ENCODE results near the gene ZNF555. TPM values are rescaled to one million over a fixed set of nuclear protein-coding genes. Genes with fewer than 3 reads are reported as not detected.

The ZNF555 gene
- total and polyA plus RNA-seq, 2 of the 13 experiments (the other 11 are each of a cell fraction or from before 2014, with no cell fraction given) = 5.0 to 8.0 TPM

DNA sequence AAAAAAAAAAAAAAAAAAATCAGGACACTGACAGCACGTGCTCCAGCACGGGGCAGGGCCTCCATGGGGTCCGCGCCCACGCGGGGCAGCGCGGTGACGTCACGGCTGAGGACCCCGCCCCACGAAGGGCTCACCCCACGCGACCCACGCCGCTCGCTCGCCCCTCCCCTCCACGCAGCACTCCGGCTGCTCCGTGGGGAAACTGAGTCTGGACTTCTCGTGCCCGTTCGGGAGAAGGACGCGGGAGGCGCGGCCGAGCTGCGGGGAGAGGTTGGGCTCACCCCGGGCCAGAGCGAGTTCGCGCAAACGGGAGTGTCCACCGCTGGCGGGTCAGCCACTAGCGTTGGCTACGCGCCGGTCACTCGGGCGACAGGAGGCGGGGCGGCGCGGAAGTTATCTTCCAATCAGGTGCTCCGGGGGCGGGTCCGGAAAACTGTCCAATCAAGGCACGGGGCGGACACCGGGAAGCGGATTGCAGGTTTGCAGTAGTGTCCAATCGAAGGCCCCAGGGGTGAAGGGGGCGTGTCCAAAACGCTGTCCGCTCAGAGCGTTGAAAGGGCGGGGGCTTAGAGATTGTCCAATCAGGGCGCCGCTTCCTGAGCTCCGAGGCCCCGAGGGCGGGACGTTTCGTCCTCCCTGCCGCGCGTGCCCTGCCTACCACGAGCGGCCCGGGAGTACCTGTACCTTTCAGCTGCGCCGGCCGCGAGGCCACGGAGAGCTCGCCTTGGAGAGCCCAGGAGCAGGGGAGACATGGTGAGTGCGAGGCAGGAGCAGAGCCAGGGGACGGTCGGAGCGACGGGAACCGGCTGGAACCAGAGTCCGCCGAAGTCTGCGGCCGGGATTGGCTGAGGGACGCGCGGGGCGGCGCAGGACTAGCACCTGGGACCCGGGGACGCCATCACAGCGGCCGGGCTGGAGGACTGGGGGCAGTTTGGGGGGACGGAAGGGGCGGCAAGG, 59.3 kb downstream of the ZNF555 start, which contains the start of gene ZNF57 (continued):
- TF ChIP-seq ZSCAN29 (CRISPR knock-in tag; conservative IDR thresholded peaks at IDR 0.05) (no peak), FOXO1 (CRISPR knock-in tag; IDR thresholded peaks at IDR 0.05) (peak; percentile 31; the same call in 1 of the 2 replicates), ZNF343 (CRISPR knock-in tag; IDR thresholded peaks at IDR 0.05) (no peak), TCF12 (IDR thresholded peaks at IDR 0.05) (no peak), TCF12 (CRISPR knock-in tag; IDR thresholded peaks at IDR 0.05) (no peak), HMG20A (CRISPR knock-in tag; IDR thresholded peaks at IDR 0.05; ENCODE audit: borderline replicate concordance) (no peak), ZNF777 (CRISPR knock-in tag; IDR thresholded peaks at IDR 0.05) (0 out of 2 replicates have a peak, but pooled peaks have one; percentile 22), PCBP2 (optimal IDR thresholded peaks at IDR 0.05; ENCODE audit: low read depth, low read length, poor library complexity, severe bottlenecking) (no peak), HMGA1 (CRISPR knock-in tag; conservative IDR thresholded peaks at IDR 0.05) (no peak), CENPX (CRISPR knock-in tag; IDR thresholded peaks at IDR 0.05) (no peak), ZNF598 (CRISPR knock-in tag; IDR thresholded peaks at IDR 0.05; ENCODE audit: borderline replicate concordance) (peak; percentile 72; the same call in 1 of the 2 replicates), NPAS2 (CRISPR knock-in tag; IDR thresholded peaks at IDR 0.05; ENCODE audit: borderline replicate concordance) (no peak), ZNF7 (CRISPR knock-in tag; IDR thresholded peaks at IDR 0.05) (no peak), ZSCAN25 (CRISPR knock-in tag; IDR thresholded peaks at IDR 0.05) (0 out of 2 replicates have a peak, but pooled peaks have one; percentile 42), PHF21A (CRISPR knock-in tag; IDR thresholded peaks at IDR 0.05) (peak; percentile 47; the same call in 1 of the 2 replicates), ZFYVE20 (CRISPR knock-in tag; IDR thresholded peaks at IDR 0.05; ENCODE audit: borderline replicate concordance, low read depth) (no peak), NRL (CRISPR knock-in tag; IDR thresholded peaks at IDR 0.05; ENCODE audit: borderline replicate concordance) (peak; percentile 68), RAD51 (IDR thresholded peaks at IDR 0.05; ENCODE audit: borderline replicate concordance) (no peak), ZNF281 (CRISPR knock-in tag; IDR thresholded peaks at IDR 0.05; ENCODE audit: borderline replicate concordance) (no peak), SP2 (CRISPR knock-in tag; IDR thresholded peaks at IDR 0.05) (peak; percentile 91), KLF6 (CRISPR knock-in tag; IDR thresholded peaks at IDR 0.05) (no peak), SOX13 (IDR thresholded peaks at IDR 0.05) (no peak), SOX13 (CRISPR knock-in tag; conservative IDR thresholded peaks at IDR 0.05 in 1 of 2, IDR thresholded peaks at IDR 0.05 in 1 of 2) (0 out of 4 replicates have a peak, but pooled peaks have one; percentile 7 to 44), GFI1 (CRISPR knock-in tag; IDR thresholded peaks at IDR 0.05; ENCODE audit: borderline replicate concordance) (no peak), RFX1 (IDR thresholded peaks at IDR 0.05) (peak; percentile 77)
- TF ChIP-seq, protein P1, sequence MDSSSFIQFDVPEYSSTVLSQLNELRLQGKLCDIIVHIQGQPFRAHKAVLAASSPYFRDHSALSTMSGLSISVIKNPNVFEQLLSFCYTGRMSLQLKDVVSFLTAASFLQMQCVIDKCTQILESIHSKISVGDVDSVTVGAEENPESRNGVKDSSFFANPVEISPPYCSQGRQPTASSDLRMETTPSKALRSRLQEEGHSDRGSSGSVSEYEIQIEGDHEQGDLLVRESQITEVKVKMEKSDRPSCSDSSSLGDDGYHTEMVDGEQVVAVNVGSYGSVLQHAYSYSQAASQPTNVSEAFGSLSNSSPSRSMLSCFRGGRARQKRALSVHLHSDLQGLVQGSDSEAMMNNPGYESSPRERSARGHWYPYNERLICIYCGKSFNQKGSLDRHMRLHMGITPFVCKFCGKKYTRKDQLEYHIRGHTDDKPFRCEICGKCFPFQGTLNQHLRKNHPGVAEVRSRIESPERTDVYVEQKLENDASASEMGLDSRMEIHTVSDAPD (CRISPR knock-in tag; IDR thresholded peaks at IDR 0.05) = no peak
